ENCODE data around the gene SMAD5.
A peak's percentile ranks its signal among the peaks of the same experiment; 100 is the strongest.

SMAD5 gene

GRCh38 chr5:136130581-136130980, 2.1 kb upstream of the SMAD5 start:
- no peak for DNase-seq
- intact Hi-C loops (cut with DNase I; ENCODE audit: low total_unique reads): loop anchor here (5.0 to 10.0 kb wide), 2 partner anchors 48 to 64 kb away; partner anchors contain the start of gene SMIM32
- no peak for TF ChIP-seq CTCF (IDR thresholded peaks at IDR 0.05)
- Histone ChIP-seq H3K36me3 (peaks cover 0 to 4% (median 0%) of the 10 kb centered on the region in 3 donors), H3K27ac (peak overlapping the region; percentile 90 to 95), H3K4me3 (no peak overlapping the region), H3K27me3 (no peaks in the 10 kb centered on the region), H3K4me1 (peaks cover 0 to 46% (median 22%) of the 10 kb centered on the region in 4 donors), H3K9me3 (no peaks in the 10 kb centered on the region)

DNA sequence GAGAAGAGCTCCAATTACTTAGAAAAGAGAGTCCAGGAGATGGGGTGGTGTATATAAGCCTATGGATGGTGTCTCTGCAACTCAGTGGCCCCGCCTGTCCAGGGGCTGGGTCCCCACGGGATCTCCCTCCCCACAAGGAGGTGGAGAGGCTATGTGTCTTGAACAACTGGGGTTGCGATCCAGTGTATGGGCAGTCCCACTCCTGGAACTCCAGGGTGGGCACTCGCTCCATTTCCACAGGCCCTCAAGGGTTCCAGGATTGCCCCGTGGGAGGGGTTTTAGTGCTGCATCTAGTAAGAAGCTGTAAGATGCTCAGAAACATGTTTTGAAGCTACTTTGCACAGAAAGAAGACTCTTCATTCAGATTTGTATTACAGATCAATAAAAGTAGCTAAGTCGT, 558 bp upstream of the SMAD5 start:
- intact Hi-C loops (cut with DNase I; ENCODE audit: low total_unique reads): loop anchor here (5.0 to 10.0 kb wide), 2 partner anchors 50 to 63 kb away; partner anchors contain the start of gene SMIM32

DNA sequence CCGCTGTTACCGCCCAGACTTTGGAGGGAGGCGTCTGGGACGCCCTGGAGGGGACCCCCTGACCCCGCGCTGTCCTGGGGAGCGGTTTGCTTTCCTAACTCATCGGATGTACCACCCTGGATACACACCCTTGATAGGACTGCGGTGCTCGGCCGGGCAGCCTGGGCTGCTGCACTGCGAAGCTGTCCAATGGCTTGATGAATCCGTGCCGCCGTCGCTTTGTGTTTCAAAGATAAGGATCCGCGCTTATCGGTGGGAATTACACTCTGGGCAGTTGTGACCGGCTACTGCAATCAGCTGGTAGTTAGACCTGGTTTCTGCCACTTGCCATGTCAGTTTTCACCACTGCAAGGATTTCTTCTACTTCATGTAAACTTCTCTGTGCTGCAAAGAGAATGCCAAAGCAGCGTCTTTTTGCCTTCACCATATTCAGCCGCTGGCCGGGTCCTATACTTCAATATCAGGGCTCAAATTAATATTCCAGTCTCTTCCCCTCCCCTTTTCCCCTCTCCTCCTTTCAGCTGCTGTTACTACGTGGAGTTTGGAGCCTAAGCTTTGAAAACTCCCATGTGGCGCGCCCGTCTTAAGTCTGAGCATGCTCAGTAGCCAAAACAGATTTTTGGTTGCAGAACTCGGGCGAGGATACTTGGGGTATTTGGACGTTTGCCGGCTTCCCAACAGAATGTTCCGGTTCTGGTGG, 727 bp downstream of the SMAD5 start:
- Histone ChIP-seq H3K36me3 (peaks cover 0 to 4% (median 0%) of the 10 kb centered on the region in 3 donors), H3K27me3 (no peaks in the 10 kb centered on the region), H3K9me3 (no peaks in the 10 kb centered on the region), H3K27ac (peak overlapping the region; percentile 90 to 95), H3K4me3 (peak overlapping the region; percentile 64 to 85), H3K4me1 (peaks cover 0 to 73% (median 37%) of the 10 kb centered on the region in 4 donors)
- TF ChIP-seq CTCF (IDR thresholded peaks at IDR 0.05): no peak
- peak; percentile 38 to 70 for DNase-seq
- intact Hi-C loops (cut with DNase I; ENCODE audit: low total_unique reads): loop anchor here (5.0 to 10.0 kb wide), 2 partner anchors 51 to 61 kb away; partner anchors contain the start of gene SMIM32

More for the DNA sequence above, 558 bp upstream of the SMAD5 start:
- peaks cover 0 to 60% (median 27%) of the 10 kb centered on the region in 4 donors for H3K4me1 ChIP-seq
- DNase-seq: peak; percentile 30 to 65
- H3K36me3 ChIP-seq: peaks cover 0 to 4% (median 0%) of the 10 kb centered on the region in 3 donors
- peak overlapping the region; percentile 90 to 95 for H3K27ac ChIP-seq
- peak overlapping the region; percentile 64 to 85 for H3K4me3 ChIP-seq
- TF ChIP-seq CTCF (IDR thresholded peaks at IDR 0.05): no peak
- H3K9me3 ChIP-seq: no peaks in the 10 kb centered on the region
- no peaks in the 10 kb centered on the region for H3K27me3 ChIP-seq

- intact Hi-C loops (cut with DNase I; ENCODE audit: low total_unique reads): loop anchor here (5.0 to 10.0 kb wide), 2 partner anchors 52 to 61 kb away; partner anchors contain the start of gene SMIM32
- no peak for DNase-seq
- TF ChIP-seq CTCF (IDR thresholded peaks at IDR 0.05): no peak
- Histone ChIP-seq H3K36me3 (peaks cover 0 to 4% (median 0%) of the 10 kb centered on the region in 3 donors), H3K4me3 (peak overlapping the region; percentile 64 to 85), H3K9me3 (no peaks in the 10 kb centered on the region), H3K27ac (peak overlapping the region; percentile 90 to 95), H3K4me1 (peaks cover 0 to 78% (median 41%) of the 10 kb centered on the region in 4 donors), H3K27me3 (no peaks in the 10 kb centered on the region)
Observed at GRCh38 chr5:136133922-136134379, 1.3 kb downstream of the SMAD5 start.

- Histone ChIP-seq H3K4me1 (peaks cover 0 to 84% (median 45%) of the 10 kb centered on the region in 4 donors), H3K9me3 (no peaks in the 10 kb centered on the region), H3K36me3 (peaks cover 0 to 4% (median 0%) of the 10 kb centered on the region in 3 donors), H3K4me3 (peak overlapping the region in 1 of 2 donors; percentile 85), H3K27ac (peak overlapping the region in 1 of 2 donors; percentile 95), H3K27me3 (no peaks in the 10 kb centered on the region)
- TF ChIP-seq CTCF (IDR thresholded peaks at IDR 0.05): no peak
- intact Hi-C loops (cut with DNase I; ENCODE audit: low total_unique reads): loop anchor here (5.0 to 10.0 kb wide), 2 partner anchors 52 to 60 kb away; partner anchors contain the start of gene SMIM32
- no peak for DNase-seq
Observed at GRCh38 chr5:136134653-136135052, 2.0 kb downstream of the SMAD5 start.

Measured in tibial artery (tissue), 4 donors.